PFSK-1 (cell line): ENCODE results near the gene ECM1.
A peak's percentile ranks its signal among the peaks of the same experiment; 100 is the strongest.

Experiments used
- FOXP2 ChIP-seq: optimal IDR thresholded peaks from 2 replicates; pipeline ENCODE3; 2011; ENCODE audit warnings: borderline replicate concordance, control low read depth, inconsistent platforms; ENCODE audit not compliant: insufficient read depth; ENCODE audit errors: extremely low read length, extremely low read depth
- POLR2AphosphoS5 ChIP-seq: IDR thresholded peaks from 2 replicates; pipeline ENCODE4 v1.6.1; 2012; ENCODE audit warnings: low read depth, mild to moderate bottlenecking, control low read depth, low read length, moderate library complexity
- REST ChIP-seq, 2 experiments: IDR thresholded peaks; 2 replicates each; pipeline versions ENCODE4 v1.6.1 to v1.8.0; 2011 to 2012; ENCODE audit warnings: low read depth in 2 of 2, low read length in 2 of 2, control low read depth in 1 of 2, inconsistent platforms in 1 of 2, mild to moderate bottlenecking in 1 of 2, moderate library complexity in 1 of 2; ENCODE audit not compliant: insufficient read depth in 1 of 2
- TAF1 ChIP-seq: IDR thresholded peaks from 2 replicates; pipeline ENCODE4 v1.6.1; 2012; ENCODE audit warnings: low read length, control low read depth, borderline replicate concordance; ENCODE audit not compliant: insufficient read depth

GRCh38 chr1:150561974-150562445, 54.1 kb downstream of the ECM1 start:
- TF ChIP-seq POLR2AphosphoS5: no peak
- no peak for TF ChIP-seq FOXP2
- TF ChIP-seq REST (IDR thresholded peaks at IDR 0.05; ENCODE audit: insufficient read depth in 1 of 2, low read depth in 2 of 2, low read length in 2 of 2): 0 out of 4 replicates have a peak, but pooled peaks of 1 of the 2 experiments have one; percentile 31
- 0 out of 2 replicates have a peak, but pooled peaks have one; percentile 49 for TF ChIP-seq TAF1
